HG03354 (cell line): ENCODE results near the gene KMT2B.
A peak's percentile ranks its signal among the peaks of the same experiment; 100 is the strongest.
"Not testable (repeated sequence)": the region's sequence is repeated elsewhere in the genome, so short reads cannot be mapped to it uniquely, and the experiment has no call there.

Experiments
- ATAC-seq: cut with Tn5 transposase; IDR thresholded peaks from one replicate; pipeline ENCODE4 v1.9.1; 2021; ENCODE audit warnings: mild to moderate bottlenecking; ENCODE audit not compliant: unreplicated experiment, poor library complexity, severe bottlenecking

Gene KMT2B, protein sequence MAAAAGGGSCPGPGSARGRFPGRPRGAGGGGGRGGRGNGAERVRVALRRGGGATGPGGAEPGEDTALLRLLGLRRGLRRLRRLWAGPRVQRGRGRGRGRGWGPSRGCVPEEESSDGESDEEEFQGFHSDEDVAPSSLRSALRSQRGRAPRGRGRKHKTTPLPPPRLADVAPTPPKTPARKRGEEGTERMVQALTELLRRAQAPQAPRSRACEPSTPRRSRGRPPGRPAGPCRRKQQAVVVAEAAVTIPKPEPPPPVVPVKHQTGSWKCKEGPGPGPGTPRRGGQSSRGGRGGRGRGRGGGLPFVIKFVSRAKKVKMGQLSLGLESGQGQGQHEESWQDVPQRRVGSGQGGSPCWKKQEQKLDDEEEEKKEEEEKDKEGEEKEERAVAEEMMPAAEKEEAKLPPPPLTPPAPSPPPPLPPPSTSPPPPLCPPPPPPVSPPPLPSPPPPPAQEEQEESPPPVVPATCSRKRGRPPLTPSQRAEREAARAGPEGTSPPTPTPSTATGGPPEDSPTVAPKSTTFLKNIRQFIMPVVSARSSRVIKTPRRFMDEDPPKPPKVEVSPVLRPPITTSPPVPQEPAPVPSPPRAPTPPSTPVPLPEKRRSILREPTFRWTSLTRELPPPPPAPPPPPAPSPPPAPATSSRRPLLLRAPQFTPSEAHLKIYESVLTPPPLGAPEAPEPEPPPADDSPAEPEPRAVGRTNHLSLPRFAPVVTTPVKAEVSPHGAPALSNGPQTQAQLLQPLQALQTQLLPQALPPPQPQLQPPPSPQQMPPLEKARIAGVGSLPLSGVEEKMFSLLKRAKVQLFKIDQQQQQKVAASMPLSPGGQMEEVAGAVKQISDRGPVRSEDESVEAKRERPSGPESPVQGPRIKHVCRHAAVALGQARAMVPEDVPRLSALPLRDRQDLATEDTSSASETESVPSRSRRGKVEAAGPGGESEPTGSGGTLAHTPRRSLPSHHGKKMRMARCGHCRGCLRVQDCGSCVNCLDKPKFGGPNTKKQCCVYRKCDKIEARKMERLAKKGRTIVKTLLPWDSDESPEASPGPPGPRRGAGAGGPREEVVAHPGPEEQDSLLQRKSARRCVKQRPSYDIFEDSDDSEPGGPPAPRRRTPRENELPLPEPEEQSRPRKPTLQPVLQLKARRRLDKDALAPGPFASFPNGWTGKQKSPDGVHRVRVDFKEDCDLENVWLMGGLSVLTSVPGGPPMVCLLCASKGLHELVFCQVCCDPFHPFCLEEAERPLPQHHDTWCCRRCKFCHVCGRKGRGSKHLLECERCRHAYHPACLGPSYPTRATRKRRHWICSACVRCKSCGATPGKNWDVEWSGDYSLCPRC (N-terminal part only)

DNA sequence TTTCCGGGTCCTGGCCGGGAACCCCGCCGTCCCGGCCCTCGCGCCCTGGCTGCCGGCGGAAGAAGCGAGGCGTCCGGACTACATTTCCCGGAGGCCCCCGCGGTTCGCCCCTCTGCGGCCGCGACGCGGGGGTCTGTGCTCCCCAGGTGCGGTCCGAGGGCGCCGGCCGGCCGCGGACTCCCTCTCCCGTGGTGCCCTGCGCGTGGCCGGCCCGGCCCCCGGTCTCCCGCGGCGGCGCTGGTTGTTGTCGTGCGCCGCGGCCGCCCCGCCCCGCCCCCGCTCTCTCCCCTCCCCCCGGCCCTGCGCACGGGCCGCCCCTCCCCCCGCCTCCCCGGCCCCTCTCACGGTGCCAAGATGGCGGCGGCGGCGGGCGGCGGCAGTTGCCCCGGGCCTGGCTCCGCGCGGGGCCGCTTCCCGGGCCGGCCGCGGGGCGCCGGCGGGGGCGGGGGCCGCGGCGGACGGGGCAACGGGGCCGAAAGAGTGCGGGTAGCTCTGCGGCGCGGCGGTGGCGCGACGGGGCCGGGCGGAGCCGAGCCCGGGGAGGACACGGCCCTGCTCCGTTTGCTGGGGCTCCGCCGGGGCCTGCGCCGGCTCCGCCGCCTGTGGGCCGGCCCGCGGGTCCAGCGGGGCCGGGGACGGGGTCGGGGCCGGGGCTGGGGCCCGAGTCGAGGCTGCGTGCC lies at the start of gene KMT2B:
Gene KMT2B (plus strand): TSS at position 339 of the 680 bp plus-strand sequence. CDS start 16 bp downstream, at position 355.
- no peak for ATAC-seq

DNA sequence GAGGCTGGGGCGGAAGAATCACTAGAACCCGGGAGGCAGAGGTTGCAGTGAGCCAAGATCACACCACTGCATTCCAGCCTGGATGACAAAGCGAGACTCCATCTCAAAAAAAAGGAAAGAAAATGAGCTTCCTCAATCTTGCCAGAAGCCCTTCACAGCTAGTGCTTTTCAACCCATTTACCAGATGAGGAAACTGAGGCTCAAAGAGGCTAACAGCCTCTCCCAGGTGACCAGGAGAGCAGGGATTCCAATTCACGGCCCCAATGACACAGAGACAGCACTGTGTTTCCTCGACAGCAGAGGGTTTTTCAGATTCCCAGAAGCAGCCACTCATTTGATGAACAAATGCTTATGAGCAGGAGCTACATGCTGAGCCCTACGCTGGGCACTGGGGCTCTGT lies 48.2 kb upstream of the KMT2B start:
- no peak for ATAC-seq

DNA sequence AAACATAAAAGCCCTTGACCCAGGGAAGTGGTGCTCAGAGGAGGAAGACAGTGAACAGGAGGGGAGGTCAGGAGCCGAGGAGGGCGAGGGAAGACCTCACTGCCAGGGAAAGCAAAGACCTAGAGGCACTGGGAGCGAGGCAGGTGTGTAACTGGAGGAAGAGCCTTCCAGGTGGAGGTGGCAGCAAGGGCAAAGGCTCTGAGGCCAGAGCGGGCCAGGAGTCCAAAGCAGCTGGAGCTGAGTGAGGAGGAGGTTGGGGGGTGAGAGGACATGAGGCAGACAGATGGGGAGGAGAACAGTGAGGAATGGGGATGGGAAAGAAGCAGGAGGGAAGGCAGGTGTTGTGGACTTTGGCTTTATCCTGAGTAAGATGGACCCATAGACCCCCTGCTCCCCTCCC lies 47.8 kb upstream of the KMT2B start:
- no peak for ATAC-seq

DNA sequence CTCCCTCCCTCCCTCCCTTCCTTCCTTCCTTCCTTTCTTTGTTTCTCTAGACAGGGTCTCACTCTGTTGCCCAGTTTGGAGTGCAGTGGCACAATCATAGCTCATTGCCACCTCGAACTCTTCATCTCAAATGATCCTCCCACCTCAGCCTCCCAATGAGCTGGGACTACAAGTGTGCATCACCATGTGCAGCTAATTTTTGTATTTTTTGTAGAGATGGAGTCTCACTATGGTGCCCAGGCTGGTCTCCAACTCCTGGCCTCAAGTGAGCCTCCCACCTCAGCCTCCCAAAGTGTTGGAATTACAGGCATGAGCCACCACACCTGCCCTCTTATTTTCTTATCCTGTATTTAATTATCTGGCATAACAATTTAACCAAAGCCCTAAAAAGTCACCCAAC lies 47.1 kb upstream of the KMT2B start:
- ATAC-seq = no peak

DNA sequence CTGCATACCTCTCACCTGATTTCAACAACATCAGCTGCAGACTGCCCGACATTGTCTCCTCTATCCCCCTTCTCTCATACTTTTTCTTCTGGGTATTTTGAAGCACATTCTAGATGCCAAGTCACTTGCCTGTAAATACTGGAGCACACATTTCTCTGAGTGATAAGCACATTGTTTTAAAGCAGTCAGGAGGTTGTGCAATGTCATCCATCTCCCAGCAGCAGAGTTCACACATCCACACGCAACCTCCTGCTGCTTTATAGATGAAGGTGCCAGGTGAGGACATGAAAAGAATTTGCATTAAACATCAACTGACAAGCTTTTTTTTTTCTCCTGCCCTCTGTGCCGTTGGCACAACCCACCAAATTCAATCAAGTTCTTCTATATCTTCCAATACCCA lies 46.0 kb upstream of the KMT2B start:
- ATAC-seq = no peak

DNA sequence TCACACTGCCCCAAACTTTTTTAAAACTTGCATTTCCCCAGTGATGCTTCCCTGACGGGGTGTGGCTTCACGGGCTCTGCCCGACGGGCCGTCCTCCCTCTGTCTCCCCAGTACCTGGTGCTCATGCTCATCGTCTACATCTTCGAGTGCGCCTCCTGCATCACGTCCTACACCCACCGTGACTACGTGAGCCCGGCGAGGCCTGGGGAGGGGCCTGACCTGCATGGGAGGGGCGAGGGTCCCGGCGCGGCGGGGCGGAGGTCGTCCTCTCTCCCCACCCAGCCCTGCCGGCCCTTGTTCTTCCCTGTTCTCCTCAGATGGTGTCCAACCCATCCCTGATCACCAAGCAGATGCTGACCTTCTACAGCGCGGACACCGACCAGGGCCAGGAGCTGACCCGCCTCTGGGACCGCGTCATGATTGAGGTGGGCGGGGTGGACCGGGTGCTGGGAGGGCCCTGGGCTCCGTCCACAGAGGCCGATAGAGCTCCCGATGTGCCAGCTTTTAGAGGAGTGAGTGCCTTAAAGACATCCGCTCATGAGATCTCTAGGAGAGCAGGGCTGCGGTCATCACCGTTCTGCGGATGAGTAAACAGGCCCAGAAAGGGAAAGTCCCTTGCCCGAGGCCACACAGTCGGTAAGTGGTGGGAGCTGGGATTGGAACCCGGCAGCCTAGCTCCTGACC lies 44.5 kb upstream of the KMT2B start:
- no peak for ATAC-seq

DNA sequence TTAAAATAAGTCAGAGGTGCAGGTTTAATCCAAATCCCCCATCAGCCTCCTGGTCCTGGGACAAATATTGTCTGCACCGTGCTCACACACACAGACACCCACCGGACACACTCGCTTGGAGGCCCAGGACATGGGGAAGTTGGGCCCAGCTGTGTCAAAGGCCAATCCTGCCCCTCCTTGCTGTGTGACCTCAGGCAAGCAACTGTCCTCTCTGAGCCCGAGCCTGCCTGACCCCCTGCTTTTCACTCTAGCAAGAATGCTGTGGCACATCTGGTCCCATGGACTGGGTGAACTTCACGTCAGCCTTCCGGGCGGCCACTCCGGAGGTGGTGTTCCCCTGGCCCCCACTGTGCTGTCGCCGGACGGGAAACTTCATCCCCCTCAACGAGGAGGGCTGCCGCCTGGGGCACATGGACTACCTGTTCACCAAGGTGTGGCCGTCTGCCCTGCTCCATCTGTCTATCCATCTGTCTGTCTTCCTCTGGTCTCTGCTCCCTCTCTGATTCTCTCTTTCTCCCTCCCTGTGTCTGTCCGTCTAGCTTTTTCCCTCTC lies 42.1 kb upstream of the KMT2B start:
- ATAC-seq = no peak

DNA sequence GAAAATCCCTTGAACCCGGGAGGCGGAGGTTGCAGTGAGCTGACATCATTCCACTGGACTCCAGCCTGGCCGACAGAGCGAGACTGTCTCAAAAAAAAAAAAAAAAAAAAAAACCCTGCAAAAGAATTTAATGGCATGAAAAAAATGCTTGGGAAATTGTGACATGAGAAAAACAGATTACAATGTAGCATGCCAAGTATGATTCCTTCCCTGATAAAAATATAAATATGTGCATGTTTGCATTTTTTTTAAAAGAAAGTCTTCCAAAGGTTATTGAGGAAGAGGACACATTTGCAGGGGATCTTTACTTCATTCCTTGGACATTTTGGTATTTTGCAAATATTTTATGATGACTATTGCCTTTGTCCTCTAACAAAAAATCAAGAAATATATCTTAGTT lies 28.0 kb upstream of the KMT2B start:
- no peak for ATAC-seq

DNA sequence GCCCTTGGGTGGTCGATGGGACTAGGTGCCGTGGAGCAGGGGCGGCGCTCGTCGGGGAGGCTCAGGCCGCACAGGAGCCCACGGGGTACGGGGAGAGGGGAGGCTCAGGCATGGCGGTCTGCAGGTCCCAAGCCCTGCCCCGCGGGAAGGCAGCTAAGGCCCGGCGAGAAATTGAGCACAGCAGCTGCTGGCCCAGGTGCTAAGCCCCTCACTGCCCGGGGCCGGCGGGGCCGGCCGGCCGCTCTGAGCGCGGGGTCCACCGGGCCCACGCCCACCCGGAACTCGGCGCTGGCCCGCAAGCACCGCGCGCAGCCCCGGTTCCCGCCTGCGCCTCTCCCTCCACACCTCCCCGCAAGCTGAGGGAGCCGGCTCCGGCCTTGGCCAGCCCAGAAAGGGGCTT lies 26.7 kb upstream of the KMT2B start:
- not testable (repeated sequence) for ATAC-seq

DNA sequence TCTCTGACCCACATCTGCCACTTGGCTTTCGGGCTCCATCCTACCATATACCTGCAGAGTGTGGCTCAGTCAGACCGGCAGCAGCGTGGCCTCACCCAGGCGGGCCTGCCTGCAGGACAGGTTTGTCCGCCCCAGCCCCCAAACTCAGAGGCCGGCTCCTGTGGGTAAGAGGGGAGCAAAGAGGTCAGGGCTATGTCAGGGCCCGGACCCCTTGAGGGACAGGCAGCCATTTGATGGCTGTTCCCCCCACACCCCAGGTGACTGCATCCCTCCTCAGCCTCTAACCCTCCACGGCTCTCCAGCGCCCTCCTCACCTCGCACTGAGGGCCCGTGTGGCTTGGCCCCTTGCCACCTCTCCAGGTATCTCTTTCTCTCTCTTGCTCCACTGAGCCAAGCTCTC lies 25.8 kb upstream of the KMT2B start:
- ATAC-seq = no peak

DNA sequence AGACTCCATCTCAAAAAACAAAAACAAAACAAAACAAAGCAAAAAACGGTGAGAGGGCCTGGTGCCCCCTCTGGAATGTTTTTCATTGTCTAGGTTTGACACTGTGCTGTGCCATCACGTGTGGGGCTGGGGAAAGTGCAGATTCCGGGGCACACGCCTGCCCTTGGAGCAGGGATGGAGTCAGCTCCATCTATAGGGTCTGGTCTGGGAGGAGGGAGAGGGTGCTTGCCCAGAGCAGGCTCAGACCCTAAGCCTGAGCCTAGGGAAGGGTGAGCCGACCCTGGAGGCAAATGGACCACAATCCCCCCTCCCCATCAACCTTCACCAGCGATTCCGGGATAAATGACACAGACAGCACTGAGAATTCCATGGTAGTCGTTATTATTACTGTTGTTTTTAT lies 24.4 kb upstream of the KMT2B start:
- no peak for ATAC-seq

DNA sequence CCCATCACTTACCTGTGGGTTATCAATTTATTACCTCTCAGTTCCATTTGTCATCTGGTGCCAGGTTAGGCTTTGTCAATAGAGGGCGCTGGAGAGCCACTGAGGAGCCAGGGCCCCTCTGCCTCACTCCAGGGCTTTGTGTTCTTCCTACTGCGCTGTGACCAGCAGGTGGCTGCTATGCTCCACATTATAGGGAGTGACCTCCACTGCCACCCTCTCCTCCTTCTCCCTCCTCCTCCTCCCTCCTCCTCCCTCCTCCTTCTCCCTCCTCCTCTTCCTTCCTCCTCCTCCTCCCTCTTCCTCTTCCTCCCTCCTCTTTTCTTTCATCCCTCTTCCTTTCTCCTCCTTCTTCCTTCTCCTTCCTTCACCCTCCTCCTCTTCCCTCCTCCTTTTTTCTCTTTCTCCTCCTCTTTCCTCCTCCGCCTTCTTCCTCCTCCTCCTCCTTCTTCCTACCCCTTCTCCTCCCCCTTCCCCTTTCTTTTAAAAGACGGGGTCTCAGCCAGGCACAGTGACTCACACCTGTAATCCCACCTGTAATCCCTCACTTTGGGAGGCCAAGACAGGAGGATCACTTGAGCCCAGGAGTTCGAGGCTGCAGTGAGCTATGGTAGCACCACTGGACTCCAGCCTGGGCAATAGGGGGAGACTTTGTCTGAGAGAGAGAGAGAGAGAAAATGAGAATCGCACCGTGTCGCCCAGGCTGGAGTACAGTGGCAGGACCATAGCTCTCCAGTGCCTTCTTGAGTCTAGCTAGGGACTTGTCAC lies 23.8 kb upstream of the KMT2B start:
- peak; percentile 82 for ATAC-seq

DNA sequence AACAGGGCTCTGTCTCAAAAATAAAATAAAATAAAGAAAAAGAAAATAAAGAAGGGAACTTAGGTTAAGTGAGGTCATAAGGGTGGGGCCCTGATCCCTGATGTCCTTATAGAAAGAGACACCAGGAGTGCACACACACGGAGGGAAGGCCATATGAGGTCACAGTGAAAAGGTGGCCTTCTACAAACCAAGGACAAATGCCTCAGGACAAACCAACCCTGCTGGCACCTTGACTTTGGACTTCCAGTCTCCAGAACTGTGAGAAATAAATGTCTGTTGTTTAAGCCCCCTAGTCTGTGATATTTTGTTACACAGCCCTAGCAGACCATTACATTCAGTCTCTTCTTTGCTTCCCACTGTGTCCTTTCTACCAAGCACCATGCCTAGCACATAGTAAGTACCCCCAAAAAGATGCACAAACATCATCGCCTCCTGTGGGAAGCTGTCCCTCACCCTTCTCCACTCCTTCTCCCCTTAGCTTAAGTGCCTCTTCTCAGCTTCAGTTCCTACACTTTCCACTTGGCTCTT lies 21.8 kb upstream of the KMT2B start:
- ATAC-seq = no peak

DNA sequence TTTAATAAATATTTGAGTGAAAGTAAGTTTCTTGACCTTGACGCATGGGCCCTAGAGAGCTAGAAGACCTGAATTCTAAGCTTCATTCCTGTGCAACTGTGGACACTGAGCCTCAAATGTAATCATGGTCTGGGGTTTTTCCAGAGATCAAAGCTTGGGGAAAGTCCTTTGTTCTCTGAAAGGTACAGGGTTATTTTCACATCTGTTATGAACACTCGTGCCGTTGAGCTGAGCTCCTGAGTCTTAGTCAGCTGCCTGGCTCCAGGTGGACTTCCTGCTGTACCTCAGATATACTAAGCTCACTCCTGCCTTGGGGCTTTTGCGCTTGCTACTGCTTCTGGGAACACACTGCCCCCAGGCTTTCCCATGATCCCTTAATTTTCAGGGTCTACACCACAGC lies 21.0 kb upstream of the KMT2B start:
- ATAC-seq = no peak

DNA sequence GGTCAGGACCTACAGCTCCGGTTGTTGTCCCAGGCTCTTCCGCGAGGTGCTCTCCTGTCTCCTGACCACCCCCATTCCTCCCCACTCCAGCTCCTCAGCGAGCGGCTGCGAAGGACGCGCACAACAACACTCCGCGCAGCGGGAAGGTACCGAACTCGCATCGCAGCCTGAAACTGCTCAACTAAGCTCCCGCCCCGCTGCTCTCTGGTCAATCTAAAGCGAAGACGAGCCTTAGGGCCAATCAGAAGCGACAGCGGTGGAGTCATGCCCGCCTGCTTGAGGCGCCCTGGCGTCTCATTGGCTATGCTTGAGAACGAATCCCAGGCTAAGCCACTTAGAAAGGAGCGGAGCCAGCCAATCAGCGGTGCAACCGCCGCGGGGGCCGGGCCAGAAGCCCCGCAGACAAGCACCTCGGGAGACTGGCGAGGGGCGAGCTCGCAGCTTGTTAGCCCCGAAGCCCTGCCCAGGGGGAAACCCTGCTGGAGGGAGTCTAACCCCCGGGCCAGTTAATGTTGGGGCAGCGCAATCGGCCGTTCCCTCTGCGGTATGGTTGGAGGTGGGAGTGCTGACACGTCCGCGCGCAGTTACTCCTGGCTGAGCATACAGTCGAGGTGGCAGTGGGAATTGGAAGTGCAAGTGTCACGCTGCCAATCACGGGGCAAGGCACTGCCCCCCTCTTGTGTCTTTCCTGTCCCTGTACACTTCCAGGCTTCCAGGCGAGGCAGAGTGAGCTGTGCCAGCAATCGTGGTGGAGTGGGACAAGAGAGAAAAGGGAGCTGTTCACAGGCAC lies 15.4 kb upstream of the KMT2B start:
- ATAC-seq = peak; percentile 96

DNA sequence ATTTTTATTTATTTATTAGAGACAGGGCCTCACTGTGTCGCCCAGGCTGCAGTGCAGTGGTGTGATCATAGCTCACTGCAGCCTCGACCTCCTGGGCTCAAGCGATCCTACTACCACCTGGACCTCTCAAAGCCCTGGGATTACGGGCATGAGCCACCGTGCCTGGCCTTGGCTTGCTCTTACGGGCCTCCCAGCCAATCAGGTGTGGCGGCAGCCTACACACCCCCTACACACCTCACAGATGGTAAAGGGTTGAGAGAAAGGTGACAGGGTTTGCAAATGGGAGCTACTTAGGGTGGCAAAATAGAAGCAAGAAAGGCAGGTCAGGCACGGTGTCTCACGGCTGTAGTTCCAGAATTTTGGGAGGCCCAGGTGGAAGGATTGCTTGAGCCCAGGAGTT lies 14.5 kb upstream of the KMT2B start:
- no peak for ATAC-seq

DNA sequence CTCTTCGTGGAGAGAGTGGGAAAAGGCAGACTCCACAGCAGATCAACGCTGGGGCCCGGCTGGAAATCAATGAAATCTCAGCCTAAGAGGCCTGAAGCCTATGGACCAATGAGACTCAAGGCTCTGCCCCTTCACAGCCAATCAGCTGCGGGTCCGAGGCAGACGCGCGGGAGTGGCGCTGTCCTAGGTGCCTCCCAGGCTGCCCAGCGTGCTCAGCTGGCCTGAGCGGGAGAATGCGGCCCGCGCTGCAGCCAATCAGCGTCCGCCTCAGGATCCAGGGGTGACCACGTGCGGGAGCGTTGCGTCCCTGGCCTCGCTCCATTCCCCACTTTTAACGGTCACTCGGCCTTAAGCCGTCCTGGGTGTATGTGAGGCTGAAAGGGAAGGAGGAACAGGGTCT lies 13.6 kb upstream of the KMT2B start, which contains the start of gene ZBTB32:
Gene ZBTB32 (plus strand): TSS at position 341 of the 400 bp plus-strand sequence. CDS start 10,069 bp downstream, outside the sequence.
- ATAC-seq = no peak
